HepG2 (cell line): ENCODE results near the gene HCRTR1. TPM values are rescaled to one million over a fixed set of nuclear protein-coding genes. Genes with fewer than 3 reads are reported as not detected.

Source experiments
- ATAC-seq: fragments of 200-7000 bp; cut with Tn5 transposase; 3 replicates; pipeline ENCODE4 v1.9.1; 2020; ENCODE audit warnings: mild to moderate bottlenecking, moderate library complexity
- BruUV-seq: library from RNA; stranded (reverse); fragments of 400-500 nt; replicated peaks from 2 replicates; lab custom pipeline; 2021; lab: Mats Ljungman, UMichigan
- CTCF ChIA-PET: fragments of 300-600 bp; formaldehyde crosslinking; extraction: SDS; loops from one replicate; lab custom pipeline; 2021; ENCODE audit warnings: low total read pairs, inconsistent platforms, low intra/inter-chr PET ratio; lab: Yijun Ruan, JAX
- POLR2A ChIA-PET: fragments of 350-600 bp; sonication (Branson Sonifier 250); formaldehyde crosslinking; loops from one replicate; lab custom pipeline; 2020; ENCODE audit warnings: antibody characterized with exemption, inconsistent platforms; lab: Yijun Ruan, JAX
- DNase-seq: peaks from one replicate; pipeline ENCODE4 v3.0.0-alpha.2; 2015; ENCODE audit warnings: low spot score
- FAIRE-seq: peaks from 3 replicates; lab custom pipeline; 2011; peaks lifted over from hg19 to GRCh38; lab: Jason Lieb, UNC
- H2AFZ ChIP-seq: one replicate; pipeline ENCODE4 v1.6.1; 2011; ENCODE audit warnings: low read length, inconsistent platforms
- H3K27ac ChIP-seq: fragments of 300-600 bp; 3 replicates; pipeline ENCODE4 v1.8.0; 2011; ENCODE audit warnings: mixed run types, mild to moderate bottlenecking, mixed read lengths, low read length, inconsistent platforms; ENCODE audit not compliant: insufficient read depth; ENCODE audit errors: extremely low read length
- H3K27me3 ChIP-seq, 2 experiments: fragments of 200-600 bp in 1 of 2; 2 replicates in 1 of 2; 3 replicates in 1 of 2; pipeline versions ENCODE4 v1.6.0 to v1.8.0; 2011; ENCODE audit warnings: low read length in 2 of 2, mild to moderate bottlenecking in 2 of 2, moderate library complexity in 2 of 2, inconsistent platforms in 1 of 2; ENCODE audit not compliant: insufficient read depth in 2 of 2, control insufficient read depth in 1 of 2
- H3K36me3 ChIP-seq, 2 experiments: fragments of 200-600 bp in 1 of 2; replicated peaks in 1 of 2; 2 replicates in 1 of 2; 3 replicates in 1 of 2; pipeline versions ENCODE4 v1.5.1 to v1.8.0; 2011; ENCODE audit warnings: low read length in 2 of 2, inconsistent platforms in 1 of 2; ENCODE audit not compliant: insufficient read depth in 2 of 2, control insufficient read depth in 1 of 2
- H3K4me1 ChIP-seq: 2 replicates; pipeline ENCODE4 v1.5.1; 2012; ENCODE audit warnings: low read length, inconsistent platforms; ENCODE audit not compliant: insufficient read depth
- H3K4me2 ChIP-seq: 2 replicates; pipeline ENCODE4 v1.6.0; 2011; ENCODE audit warnings: low read depth, low read length, inconsistent platforms
- H3K4me3 ChIP-seq, 3 experiments: fragments of 200-600 bp in 1 of 3; sonication (generic), shearing (Covaris generic) in 1 of 3; replicated peaks in 1 of 3; 2 replicates each; pipeline ENCODE4 v1.5.1; 2011 to 2016; ENCODE audit warnings: low read length in 3 of 3, inconsistent platforms in 2 of 3, low read depth in 2 of 3, mild to moderate bottlenecking in 2 of 3, control low read depth in 1 of 3, mixed read lengths in 1 of 3; ENCODE audit not compliant: insufficient read depth in 1 of 3
- H3K79me2 ChIP-seq: one replicate; pipeline ENCODE4 v1.6.1; 2011; ENCODE audit warnings: low read length, inconsistent platforms; ENCODE audit not compliant: insufficient read depth
- H3K9ac ChIP-seq: 2 replicates; pipeline ENCODE4 v1.6.0; 2011; ENCODE audit warnings: mild to moderate bottlenecking, low read depth, low read length, inconsistent platforms; ENCODE audit not compliant: insufficient read depth
- H3K9me3 ChIP-seq: 2 replicates; pipeline ENCODE4 v1.5.1; 2012; ENCODE audit warnings: mild to moderate bottlenecking, low read length
- H4K20me1 ChIP-seq: 2 replicates; pipeline ENCODE4 v1.6.0; 2011; ENCODE audit warnings: inconsistent platforms, mild to moderate bottlenecking, low read length, moderate library complexity; ENCODE audit not compliant: insufficient read depth
- ELF4 ChIP-seq: sonication (generic); formaldehyde crosslinking; IDR thresholded peaks from 2 replicates; pipeline ENCODE4 v1.5.0; 2020; ENCODE audit warnings: missing genetic modification reagents, mild to moderate bottlenecking, moderate library complexity, borderline replicate concordance
- FOXK1 ChIP-seq: sonication (generic); formaldehyde crosslinking; IDR thresholded peaks from 2 replicates; pipeline ENCODE4 v1.4.0; 2020; ENCODE audit warnings: low read depth, missing genetic modification reagents, borderline replicate concordance
- GABPB1 ChIP-seq: IDR thresholded peaks from 2 replicates; pipeline ENCODE4 v1.6.1; 2016; ENCODE audit warnings: mild to moderate bottlenecking, missing genetic modification reagents, moderate library complexity, missing compliant biosample characterization
- MAF1 ChIP-seq: sonication (generic); formaldehyde crosslinking; IDR thresholded peaks from 2 replicates; pipeline ENCODE4 v1.5.0; 2020; ENCODE audit warnings: missing genetic modification reagents, borderline replicate concordance
- NPAS2 ChIP-seq: sonication (generic); formaldehyde crosslinking; IDR thresholded peaks from 2 replicates; pipeline ENCODE4 v1.8.0; 2022; ENCODE audit warnings: mild to moderate bottlenecking, missing genetic modification reagents, borderline replicate concordance
- RCOR2 ChIP-seq: IDR thresholded peaks from 2 replicates; pipeline ENCODE4 v1.6.1; 2016; ENCODE audit warnings: missing biosample characterization, missing genetic modification reagents
- RFX5 ChIP-seq: IDR thresholded peaks from 2 replicates; pipeline ENCODE4 v1.6.1; 2011; ENCODE audit warnings: low read depth, low read length, improper control_type of control experiment
- SETDB1 ChIP-seq: sonication (generic); formaldehyde crosslinking; IDR thresholded peaks from 2 replicates; pipeline ENCODE4 v1.5.1; 2020; ENCODE audit warnings: missing genetic modification reagents, mild to moderate bottlenecking, borderline replicate concordance
- ZNF609 ChIP-seq: sonication (generic); formaldehyde crosslinking; IDR thresholded peaks from 2 replicates; pipeline ENCODE4 v1.4.0; 2020; ENCODE audit warnings: mild to moderate bottlenecking, missing genetic modification reagents, borderline replicate concordance
- ZNF703 ChIP-seq: sonication (generic); formaldehyde crosslinking; IDR thresholded peaks from 2 replicates; pipeline ENCODE4 v1.5.1; 2020; ENCODE audit warnings: missing genetic modification reagents, mild to moderate bottlenecking, moderate library complexity, borderline replicate concordance
- ZSCAN20 ChIP-seq: sonication (generic); formaldehyde crosslinking; IDR thresholded peaks from 2 replicates; pipeline ENCODE4 v1.4.0; 2020; ENCODE audit warnings: missing genetic modification reagents, mild to moderate bottlenecking, borderline replicate concordance
- WGBS: methylation state at CpG from one replicate; pipeline ENCODE4 v1.1.6; 2017; ENCODE audit warnings: low lambda C conversion rate; 5-methylcytosine and 5-hydroxymethylcytosine counted together
- in situ Hi-C: cut with HindIII; loops from 2 replicates; pipeline ENCODE4 v1.10.0; 2017; ENCODE audit warnings: low pct_unique_long_range_greater_than_20kb; ENCODE audit not compliant: extremely low pct_ligation_motif_present
- intact Hi-C: fragments of 100-400 bp; cut with micrococcal nuclease; formaldehyde crosslinking; loops from one replicate; pipeline ENCODE4 v1.10.0; 2022; ENCODE audit not compliant: unreplicated experiment
- polyA plus RNA-seq, 8 experiments: library from polyadenylated mRNA; depleted of rRNA in 3 of 8; stranded (reverse) in 7 of 8; unstranded in 1 of 8; fragments of >200 nt; fragmentation: Illumina TruSeq in 4 of 8; extraction: Trizol in 4 of 8; gene quantifications; 2 replicates each; pipeline versions ENCODE4 v1.2.1 to v1.2.3, GENCODE V29; 2011 to 2016; ENCODE audit warnings: low read depth in 4 of 8, missing spikeins in 1 of 8, mixed read lengths in 1 of 8; ENCODE audit not compliant: insufficient read depth in 1 of 8
- total RNA-seq, 5 experiments: library from RNA; depleted of rRNA; stranded (reverse); fragments of >200 nt; fragmentation: Illumina TruSeq; extraction: Trizol; gene quantifications; 2 replicates each; pipeline ENCODE4 v1.2.3, GENCODE V29; 2016; ENCODE audit warnings: low read depth in 1 of 5

HCRTR1 gene
- total and polyA plus RNA-seq, 2 of the 13 experiments (the other 11 are each of a cell fraction or from before 2014, with no cell fraction given) = not detected

- no peak for TF ChIP-seq ZNF609 (CRISPR knock-in tag)
- TF ChIP-seq, all 625 proteins: peak for 0
These were observed 4.6 kb downstream of the HCRTR1 start (continued) for GRCh38 chr1:31621847-31622730.

DNA sequence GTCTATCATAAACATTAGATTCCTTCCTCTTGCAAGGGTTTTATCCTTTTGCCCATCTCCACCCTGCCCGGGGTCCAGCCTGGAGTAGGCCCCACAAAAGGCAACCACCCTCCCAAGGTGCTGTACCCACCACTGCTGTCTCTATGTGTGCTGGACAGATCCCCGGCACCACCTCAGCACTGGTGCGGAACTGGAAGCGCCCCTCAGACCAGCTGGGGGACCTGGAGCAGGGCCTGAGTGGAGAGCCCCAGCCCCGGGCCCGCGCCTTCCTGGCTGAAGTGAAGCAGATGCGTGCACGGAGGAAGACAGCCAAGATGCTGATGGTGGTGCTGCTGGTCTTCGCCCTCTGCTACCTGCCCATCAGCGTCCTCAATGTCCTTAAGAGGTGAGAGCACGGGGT is 5.9 kb downstream of the HCRTR1 start:
- DNase-seq (no peak), FAIRE-seq (no peak), ATAC-seq (no peak)
- no peak overlapping the region for H3K27ac ChIP-seq
- BruUV-seq = no TSS peak
- H3K79me2 ChIP-seq = no peaks in the 10 kb centered on the region
- no peak overlapping the region for H3K4me2 ChIP-seq
- peaks cover 0 to 4% of the 10 kb centered on the region in 2 experiments; a peak in 1 of 5 replicates for H3K27me3 ChIP-seq
- intact Hi-C loops (no loop called here), in situ Hi-C loops (no loop called here)
- peaks cover 3 to 4% of the 10 kb centered on the region in 2 experiments; a peak in 3 of 5 replicates for H3K36me3 ChIP-seq
- 76% methylated on average over 3 of the region's 12 CpGs for WGBS
- no peaks in the 10 kb centered on the region for H3K4me1 ChIP-seq
- H3K9me3 ChIP-seq = no peaks in the 10 kb centered on the region
- POLR2A ChIA-PET = no interaction called here
- TF ChIP-seq ZNF703 (CRISPR knock-in tag) = no peak
- no peak for TF ChIP-seq MAF1
- TF ChIP-seq FOXK1 (CRISPR knock-in tag) = no peak
- no peak for TF ChIP-seq NPAS2 (CRISPR knock-in tag)
- TF ChIP-seq SETDB1 = no peak
- no peak for TF ChIP-seq ZSCAN20 (CRISPR knock-in tag)
- TF ChIP-seq RFX5 = no peak
- no peak for TF ChIP-seq RCOR2 (CRISPR knock-in tag)
- no peak for TF ChIP-seq ELF4 (CRISPR knock-in tag)
- TF ChIP-seq GABPB1 (CRISPR knock-in tag) = no peak
- H3K4me3 ChIP-seq = no peak overlapping the region
- CTCF ChIA-PET = no interaction called here
- no peak overlapping the region for H2AFZ ChIP-seq
- H3K9ac ChIP-seq = no peak overlapping the region
- no peaks in the 10 kb centered on the region for H4K20me1 ChIP-seq
